ENCODE results near the gene PTGR2. TPM values are rescaled to one million over a fixed set of nuclear protein-coding genes. Genes with fewer than 3 reads are reported as not detected.

PTGR2 gene
- total RNA-seq, 1 experiment from 2014 or later, result 10.0 TPM

GRCh38 chr14:73879027-73879426, 27.4 kb downstream of the PTGR2 start:
- no peaks in the 10 kb centered on the region for H3K79me2 ChIP-seq (ENCODE audit: low read length)
- no peaks in the 10 kb centered on the region for H3K9me2 ChIP-seq (replicated peaks; ENCODE audit: insufficient read depth, low read length)
- H4K20me1 ChIP-seq (ENCODE audit: insufficient read depth, low read depth, low read length), result no peaks in the 10 kb centered on the region
- no peak for DNase-seq
- H2AFZ ChIP-seq (ENCODE audit: low read length), result peak overlapping the region; percentile 38; the same call in 1 of the 2 replicates
- H3K27me3 ChIP-seq (ENCODE audit: low read length), result no peaks in the 10 kb centered on the region
- H3K4me1 ChIP-seq (ENCODE audit: low read length), result peaks cover 22% of the 10 kb centered on the region
- no peaks in the 10 kb centered on the region for H3K9me3 ChIP-seq (ENCODE audit: low read length)
- no peaks in the 10 kb centered on the region for H3K36me3 ChIP-seq (ENCODE audit: insufficient read depth, low read length)
- H3K27ac ChIP-seq (ENCODE audit: low read length), result no peak overlapping the region
- no peak overlapping the region for H3K4me3 ChIP-seq (ENCODE audit: low read length)
- H3K9ac ChIP-seq (ENCODE audit: low read length), result no peak overlapping the region
- H3K4me2 ChIP-seq (ENCODE audit: low read depth, low read length, poor library complexity, severe bottlenecking), result no peak overlapping the region

- H3K4me2 ChIP-seq (ENCODE audit: low read depth, low read length, poor library complexity, severe bottlenecking), result peak overlapping the region; percentile 76
- H3K36me3 ChIP-seq (ENCODE audit: insufficient read depth, low read length), result no peaks in the 10 kb centered on the region
- peak overlapping the region; percentile 85 for H3K4me3 ChIP-seq (ENCODE audit: low read length)
- no peaks in the 10 kb centered on the region for H3K9me3 ChIP-seq (ENCODE audit: low read length)
- no peaks in the 10 kb centered on the region for H3K27me3 ChIP-seq (ENCODE audit: low read length)
- no peak overlapping the region for H2AFZ ChIP-seq (ENCODE audit: low read length)
- no peaks in the 10 kb centered on the region for H3K9me2 ChIP-seq (replicated peaks; ENCODE audit: insufficient read depth, low read length)
- H3K79me2 ChIP-seq (ENCODE audit: low read length), result peaks cover 50% of the 10 kb centered on the region
- H4K20me1 ChIP-seq (ENCODE audit: insufficient read depth, low read depth, low read length), result peaks cover 9% of the 10 kb centered on the region; the same call in 1 of the 2 replicates
- H3K9ac ChIP-seq (ENCODE audit: low read length), result peak overlapping the region; percentile 89
- H3K4me1 ChIP-seq (ENCODE audit: low read length), result peaks cover 57% of the 10 kb centered on the region
- DNase-seq, result peak; percentile 57
- peak overlapping the region; percentile 77 for H3K27ac ChIP-seq (ENCODE audit: low read length)
Measured at GRCh38 chr14:73884438-73885190, 33.0 kb downstream of the PTGR2 start.

GRCh38 chr14:73886449-73887317, 35.1 kb downstream of the PTGR2 start, which contains the start of gene ZNF410:
ZNF410 (plus strand) TSS chr14:73886859; CDS start chr14:73892176, 5,317 bp downstream.
- Histone ChIP-seq H3K9ac (ENCODE audit: low read length) (peak within 1 kb of the TSS; percentile 89), H4K20me1 (ENCODE audit: insufficient read depth, low read depth, low read length) (peaks cover 9% of the 10 kb centered on the region; the same call in 1 of the 2 replicates), H3K4me1 (ENCODE audit: low read length) (peaks cover 47% of the 10 kb centered on the region), H3K9me3 (ENCODE audit: low read length) (no peaks in the 10 kb centered on the region), H3K4me3 (ENCODE audit: low read length) (peak within 1 kb of the TSS; percentile 85), H3K27ac (ENCODE audit: low read length) (peak within 1 kb of the TSS; percentile 81), H3K79me2 (ENCODE audit: low read length) (peaks cover 71% of the 10 kb centered on the region), H2AFZ (ENCODE audit: low read length) (peak within 1 kb of the TSS; percentile 19), H3K27me3 (ENCODE audit: low read length) (no peaks in the 10 kb centered on the region), H3K4me2 (ENCODE audit: low read depth, low read length, poor library complexity, severe bottlenecking) (peak within 1 kb of the TSS; percentile 76), H3K9me2 (replicated peaks; ENCODE audit: insufficient read depth, low read length) (no peaks in the 10 kb centered on the region), H3K36me3 (ENCODE audit: insufficient read depth, low read length) (peaks cover 3% of the 10 kb centered on the region; the same call in 1 of the 2 replicates)
- DNase-seq, result peak; percentile 98

GRCh38 chr14:73887318-73887616, 35.6 kb downstream of the PTGR2 start:
- Histone ChIP-seq H3K36me3 (ENCODE audit: insufficient read depth, low read length) (peaks cover 7% of the 10 kb centered on the region; the same call in 1 of the 2 replicates), H3K4me1 (ENCODE audit: low read length) (peaks cover 41% of the 10 kb centered on the region), H3K27ac (ENCODE audit: low read length) (peak overlapping the region; percentile 81), H3K27me3 (ENCODE audit: low read length) (no peaks in the 10 kb centered on the region), H3K9me3 (ENCODE audit: low read length) (no peaks in the 10 kb centered on the region), H4K20me1 (ENCODE audit: insufficient read depth, low read depth, low read length) (peaks cover 9% of the 10 kb centered on the region; the same call in 1 of the 2 replicates), H3K9me2 (replicated peaks; ENCODE audit: insufficient read depth, low read length) (no peaks in the 10 kb centered on the region), H2AFZ (ENCODE audit: low read length) (no peak overlapping the region), H3K9ac (ENCODE audit: low read length) (peak overlapping the region; percentile 89), H3K79me2 (ENCODE audit: low read length) (peaks cover 75% of the 10 kb centered on the region), H3K4me3 (ENCODE audit: low read length) (peak overlapping the region; percentile 85), H3K4me2 (ENCODE audit: low read depth, low read length, poor library complexity, severe bottlenecking) (peak overlapping the region; percentile 76)
- DNase-seq, result no peak

- Histone ChIP-seq H4K20me1 (ENCODE audit: insufficient read depth, low read depth, low read length) (peaks cover 9% of the 10 kb centered on the region; the same call in 1 of the 2 replicates), H3K9ac (ENCODE audit: low read length) (peak overlapping the region; percentile 89), H3K79me2 (ENCODE audit: low read length) (peaks cover 80% of the 10 kb centered on the region), H2AFZ (ENCODE audit: low read length) (no peak overlapping the region), H3K36me3 (ENCODE audit: insufficient read depth, low read length) (peaks cover 7% of the 10 kb centered on the region; the same call in 1 of the 2 replicates), H3K4me2 (ENCODE audit: low read depth, low read length, poor library complexity, severe bottlenecking) (peak overlapping the region; percentile 76), H3K9me3 (ENCODE audit: low read length) (no peaks in the 10 kb centered on the region), H3K4me3 (ENCODE audit: low read length) (peak overlapping the region; percentile 85), H3K27me3 (ENCODE audit: low read length) (no peaks in the 10 kb centered on the region), H3K4me1 (ENCODE audit: low read length) (peaks cover 40% of the 10 kb centered on the region), H3K9me2 (replicated peaks; ENCODE audit: insufficient read depth, low read length) (no peaks in the 10 kb centered on the region), H3K27ac (ENCODE audit: low read length) (peak overlapping the region; percentile 81)
- DNase-seq, result no peak
Measured at GRCh38 chr14:73887694-73888459, 36.2 kb downstream of the PTGR2 start.

- Histone ChIP-seq H3K9me2 (replicated peaks; ENCODE audit: insufficient read depth, low read length) (no peaks in the 10 kb centered on the region), H3K4me2 (ENCODE audit: low read depth, low read length, poor library complexity, severe bottlenecking) (peak overlapping the region; percentile 76), H3K36me3 (ENCODE audit: insufficient read depth, low read length) (peaks cover 12% of the 10 kb centered on the region; the same call in 1 of the 2 replicates), H4K20me1 (ENCODE audit: insufficient read depth, low read depth, low read length) (peaks cover 9% of the 10 kb centered on the region; the same call in 1 of the 2 replicates), H3K9ac (ENCODE audit: low read length) (peak overlapping the region; percentile 89), H3K79me2 (ENCODE audit: low read length) (peaks cover 86% of the 10 kb centered on the region), H3K4me3 (ENCODE audit: low read length) (peak overlapping the region; percentile 85), H2AFZ (ENCODE audit: low read length) (no peak overlapping the region), H3K9me3 (ENCODE audit: low read length) (no peaks in the 10 kb centered on the region), H3K27me3 (ENCODE audit: low read length) (no peaks in the 10 kb centered on the region), H3K4me1 (ENCODE audit: low read length) (peaks cover 40% of the 10 kb centered on the region), H3K27ac (ENCODE audit: low read length) (peak overlapping the region; percentile 81; the same call in 1 of the 2 replicates)
- no peak for DNase-seq
Measured at GRCh38 chr14:73888460-73888725, 36.8 kb downstream of the PTGR2 start.

- H3K4me2 ChIP-seq (ENCODE audit: low read depth, low read length, poor library complexity, severe bottlenecking), result peak overlapping the region; percentile 76
- H3K4me3 ChIP-seq (ENCODE audit: low read length), result peak overlapping the region; percentile 85
- H3K9ac ChIP-seq (ENCODE audit: low read length), result peak overlapping the region; percentile 89; the same call in 1 of the 2 replicates
- peak overlapping the region; percentile 81; the same call in 1 of the 2 replicates for H3K27ac ChIP-seq (ENCODE audit: low read length)
- DNase-seq, result no peak
- no peak overlapping the region for H2AFZ ChIP-seq (ENCODE audit: low read length)
- peaks cover 9% of the 10 kb centered on the region; the same call in 1 of the 2 replicates for H4K20me1 ChIP-seq (ENCODE audit: insufficient read depth, low read depth, low read length)
- no peaks in the 10 kb centered on the region for H3K9me3 ChIP-seq (ENCODE audit: low read length)
- H3K9me2 ChIP-seq (replicated peaks; ENCODE audit: insufficient read depth, low read length), result no peaks in the 10 kb centered on the region
- peaks cover 36% of the 10 kb centered on the region for H3K4me1 ChIP-seq (ENCODE audit: low read length)
- H3K36me3 ChIP-seq (ENCODE audit: insufficient read depth, low read length), result peaks cover 18% of the 10 kb centered on the region
- H3K27me3 ChIP-seq (ENCODE audit: low read length), result no peaks in the 10 kb centered on the region
- H3K79me2 ChIP-seq (ENCODE audit: low read length), result peaks cover 91% of the 10 kb centered on the region
Measured at GRCh38 chr14:73888971-73889370, 37.3 kb downstream of the PTGR2 start.

Measured in Karpas-422 (cell line).